GM12878 (cell line): ENCODE results near the gene LIM2. TPM values are rescaled to one million over a fixed set of nuclear protein-coding genes. Genes with fewer than 3 reads are reported as not detected.
A peak's percentile ranks its signal among the peaks of the same experiment; 100 is the strongest.

Source experiments
- BCL11A ChIP-seq: IDR thresholded peaks from 2 replicates; pipeline ENCODE4 v1.6.1; 2011; ENCODE audit warnings: low read depth, low read length
- E2F4 ChIP-seq: IDR thresholded peaks from 2 replicates; pipeline ENCODE4 v1.6.1; 2012; ENCODE audit warnings: low read depth, low read length, improper control_type of control experiment
- HDAC2 ChIP-seq: fragments of 200-600 bp; sonication (generic); IDR thresholded peaks from 2 replicates; pipeline ENCODE4 v1.6.1; 2017
- NFXL1 ChIP-seq: fragments of 450-650 bp; IDR thresholded peaks from 2 replicates; pipeline ENCODE4 v1.6.1; 2017; ENCODE audit warnings: antibody characterized with exemption, mild to moderate bottlenecking, borderline replicate concordance
- PML ChIP-seq: IDR thresholded peaks from 2 replicates; pipeline ENCODE4 v1.6.1; 2012; ENCODE audit warnings: low read length, inconsistent platforms
- POLR2A ChIP-seq: IDR thresholded peaks from 2 replicates; pipeline ENCODE4 v1.6.1; 2011; ENCODE audit warnings: low read depth, mild to moderate bottlenecking, low read length
- POLR2AphosphoS5 ChIP-seq: IDR thresholded peaks from 2 replicates; pipeline ENCODE4 v1.6.1; 2011; ENCODE audit warnings: mild to moderate bottlenecking, low read length, inconsistent platforms
- POU2F2 ChIP-seq: IDR thresholded peaks from 3 replicates; pipeline ENCODE4 v1.6.1; 2011; ENCODE audit warnings: low read depth, mild to moderate bottlenecking, low read length, borderline replicate concordance
- SMC3 ChIP-seq: IDR thresholded peaks from 2 replicates; pipeline ENCODE4 v1.6.1; 2011; ENCODE audit warnings: low read length, improper control_type of control experiment, borderline replicate concordance
- ZNF384 ChIP-seq: IDR thresholded peaks from 2 replicates; pipeline ENCODE4 v1.6.1; 2012; ENCODE audit warnings: low read depth, mild to moderate bottlenecking, low read length, improper control_type of control experiment, borderline replicate concordance
- polyA plus RNA-seq, 11 experiments: library from polyadenylated mRNA; depleted of rRNA in 4 of 11; unstranded in 6 of 11; stranded (reverse) in 5 of 11; fragments of >200 nt; fragmentation: Nextera tagmentation in 4 of 11; fragmentation: Illumina TruSeq in 1 of 11; extraction: Ambion mirVana in 4 of 11; extraction: Trizol in 1 of 11; gene quantifications; 1 replicate in 1 of 11; 2 replicates in 10 of 11; pipeline versions ENCODE4 v1.2.1 to v1.2.3, GENCODE V29; 2011 to 2016; ENCODE audit warnings: inconsistent platforms in 2 of 11, missing spikeins in 2 of 11, low read depth in 1 of 11
- total RNA-seq, 4 experiments: library from RNA; depleted of rRNA in 3 of 4; stranded (reverse); fragments of >200 nt in 3 of 4; fragmentation: Illumina TruSeq in 1 of 4; extraction: Trizol in 1 of 4; gene quantifications; 2 replicates each; pipeline versions ENCODE4 v1.2.1 to v1.2.3, GENCODE V29; 2013 to 2021
- TF ChIP-seq, protein P1 (sequence below): fragments of 450-650 bp; formaldehyde crosslinking; IDR thresholded peaks from 2 replicates; pipeline ENCODE4 v1.4.0; 2020; ENCODE audit warnings: mild to moderate bottlenecking, moderate library complexity
- TF ChIP-seq, protein P2 (sequence below): fragments of 450-650 bp; IDR thresholded peaks from 2 replicates; pipeline ENCODE4 v1.6.1; 2016; ENCODE audit warnings: mild to moderate bottlenecking, moderate library complexity, borderline replicate concordance
- TF ChIP-seq, protein P3 (sequence below): fragments of 450-650 bp; conservative IDR thresholded peaks from 2 replicates; pipeline ENCODE4 v1.6.1; 2017; ENCODE audit warnings: mild to moderate bottlenecking, moderate library complexity
- TF ChIP-seq, protein P4 (sequence below): IDR thresholded peaks from 2 replicates; pipeline ENCODE4 v1.6.1; 2012; ENCODE audit warnings: mild to moderate bottlenecking, low read depth, low read length

The LIM2 gene
- total and polyA plus RNA-seq, 10 of the 15 experiments (the other 5 are each of a cell fraction or from before 2014, with no cell fraction given) = not detected

DNA sequence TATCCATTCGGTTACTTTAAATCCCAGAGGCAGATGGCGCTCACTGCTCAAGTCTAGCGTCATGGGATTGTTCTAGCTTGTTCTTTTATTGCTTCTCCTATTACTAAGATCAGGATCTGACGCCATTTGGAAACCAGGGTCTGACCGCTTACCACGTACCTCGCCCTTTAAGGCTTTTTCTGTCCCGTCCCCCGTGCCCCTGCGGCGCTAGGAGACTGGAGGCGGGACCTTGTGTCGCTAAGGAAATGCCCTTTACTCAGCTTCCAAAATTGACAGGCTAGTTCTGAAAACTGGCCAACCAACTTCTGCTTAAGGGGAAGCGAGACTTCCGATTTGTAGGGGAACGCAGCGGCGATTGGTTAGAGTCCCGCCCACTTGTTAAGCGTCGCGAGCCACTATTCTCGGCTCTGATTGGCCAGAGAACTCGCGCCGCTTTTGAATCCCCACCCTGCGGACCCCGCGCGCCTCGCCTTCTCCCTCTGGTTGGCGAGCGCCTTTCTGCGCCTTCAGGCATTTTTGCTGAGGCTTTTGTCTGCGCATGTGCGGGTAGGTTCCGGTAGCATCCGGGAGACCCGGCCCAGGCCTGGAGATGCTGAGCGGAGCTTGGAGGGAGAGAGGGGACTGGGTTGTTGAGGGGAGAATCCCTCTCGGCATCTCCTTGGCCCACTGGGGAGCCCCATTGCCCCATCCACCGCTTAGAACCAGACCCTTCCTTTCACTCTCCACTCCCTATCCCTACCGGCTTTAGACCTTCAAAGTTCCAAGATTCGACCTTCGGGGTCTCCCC lies 6.5 kb upstream of the LIM2 start (continued):
- TF ChIP-seq, protein P1, sequence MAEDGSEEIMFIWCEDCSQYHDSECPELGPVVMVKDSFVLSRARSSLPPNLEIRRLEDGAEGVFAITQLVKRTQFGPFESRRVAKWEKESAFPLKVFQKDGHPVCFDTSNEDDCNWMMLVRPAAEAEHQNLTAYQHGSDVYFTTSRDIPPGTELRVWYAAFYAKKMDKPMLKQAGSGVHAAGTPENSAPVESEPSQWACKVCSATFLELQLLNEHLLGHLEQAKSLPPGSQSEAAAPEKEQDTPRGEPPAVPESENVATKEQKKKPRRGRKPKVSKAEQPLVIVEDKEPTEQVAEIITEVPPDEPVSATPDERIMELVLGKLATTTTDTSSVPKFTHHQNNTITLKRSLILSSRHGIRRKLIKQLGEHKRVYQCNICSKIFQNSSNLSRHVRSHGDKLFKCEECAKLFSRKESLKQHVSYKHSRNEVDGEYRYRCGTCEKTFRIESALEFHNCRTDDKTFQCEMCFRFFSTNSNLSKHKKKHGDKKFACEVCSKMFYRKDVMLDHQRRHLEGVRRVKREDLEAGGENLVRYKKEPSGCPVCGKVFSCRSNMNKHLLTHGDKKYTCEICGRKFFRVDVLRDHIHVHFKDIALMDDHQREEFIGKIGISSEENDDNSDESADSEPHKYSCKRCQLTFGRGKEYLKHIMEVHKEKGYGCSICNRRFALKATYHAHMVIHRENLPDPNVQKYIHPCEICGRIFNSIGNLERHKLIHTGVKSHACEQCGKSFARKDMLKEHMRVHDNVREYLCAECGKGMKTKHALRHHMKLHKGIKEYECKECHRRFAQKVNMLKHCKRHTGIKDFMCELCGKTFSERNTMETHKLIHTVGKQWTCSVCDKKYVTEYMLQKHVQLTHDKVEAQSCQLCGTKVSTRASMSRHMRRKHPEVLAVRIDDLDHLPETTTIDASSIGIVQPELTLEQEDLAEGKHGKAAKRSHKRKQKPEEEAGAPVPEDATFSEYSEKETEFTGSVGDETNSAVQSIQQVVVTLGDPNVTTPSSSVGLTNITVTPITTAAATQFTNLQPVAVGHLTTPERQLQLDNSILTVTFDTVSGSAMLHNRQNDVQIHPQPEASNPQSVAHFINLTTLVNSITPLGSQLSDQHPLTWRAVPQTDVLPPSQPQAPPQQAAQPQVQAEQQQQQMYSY = no peak
- TF ChIP-seq POLR2A = peak; percentile 83
- TF ChIP-seq, protein P2, sequence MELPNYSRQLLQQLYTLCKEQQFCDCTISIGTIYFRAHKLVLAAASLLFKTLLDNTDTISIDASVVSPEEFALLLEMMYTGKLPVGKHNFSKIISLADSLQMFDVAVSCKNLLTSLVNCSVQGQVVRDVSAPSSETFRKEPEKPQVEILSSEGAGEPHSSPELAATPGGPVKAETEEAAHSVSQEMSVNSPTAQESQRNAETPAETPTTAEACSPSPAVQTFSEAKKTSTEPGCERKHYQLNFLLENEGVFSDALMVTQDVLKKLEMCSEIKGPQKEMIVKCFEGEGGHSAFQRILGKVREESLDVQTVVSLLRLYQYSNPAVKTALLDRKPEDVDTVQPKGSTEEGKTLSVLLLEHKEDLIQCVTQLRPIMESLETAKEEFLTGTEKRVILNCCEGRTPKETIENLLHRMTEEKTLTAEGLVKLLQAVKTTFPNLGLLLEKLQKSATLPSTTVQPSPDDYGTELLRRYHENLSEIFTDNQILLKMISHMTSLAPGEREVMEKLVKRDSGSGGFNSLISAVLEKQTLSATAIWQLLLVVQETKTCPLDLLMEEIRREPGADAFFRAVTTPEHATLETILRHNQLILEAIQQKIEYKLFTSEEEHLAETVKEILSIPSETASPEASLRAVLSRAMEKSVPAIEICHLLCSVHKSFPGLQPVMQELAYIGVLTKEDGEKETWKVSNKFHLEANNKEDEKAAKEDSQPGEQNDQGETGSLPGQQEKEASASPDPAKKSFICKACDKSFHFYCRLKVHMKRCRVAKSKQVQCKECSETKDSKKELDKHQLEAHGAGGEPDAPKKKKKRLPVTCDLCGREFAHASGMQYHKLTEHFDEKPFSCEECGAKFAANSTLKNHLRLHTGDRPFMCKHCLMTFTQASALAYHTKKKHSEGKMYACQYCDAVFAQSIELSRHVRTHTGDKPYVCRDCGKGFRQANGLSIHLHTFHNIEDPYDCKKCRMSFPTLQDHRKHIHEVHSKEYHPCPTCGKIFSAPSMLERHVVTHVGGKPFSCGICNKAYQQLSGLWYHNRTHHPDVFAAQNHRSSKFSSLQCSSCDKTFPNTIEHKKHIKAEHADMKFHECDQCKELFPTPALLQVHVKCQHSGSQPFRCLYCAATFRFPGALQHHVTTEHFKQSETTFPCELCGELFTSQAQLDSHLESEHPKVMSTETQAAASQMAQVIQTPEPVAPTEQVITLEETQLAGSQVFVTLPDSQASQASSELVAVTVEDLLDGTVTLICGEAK = peak; percentile 88; the same call in 1 of the 2 replicates
- TF ChIP-seq NFXL1 = no peak
- peak; percentile 75; the same call in 1 of the 2 replicates for TF ChIP-seq HDAC2
- TF ChIP-seq, protein P3, sequence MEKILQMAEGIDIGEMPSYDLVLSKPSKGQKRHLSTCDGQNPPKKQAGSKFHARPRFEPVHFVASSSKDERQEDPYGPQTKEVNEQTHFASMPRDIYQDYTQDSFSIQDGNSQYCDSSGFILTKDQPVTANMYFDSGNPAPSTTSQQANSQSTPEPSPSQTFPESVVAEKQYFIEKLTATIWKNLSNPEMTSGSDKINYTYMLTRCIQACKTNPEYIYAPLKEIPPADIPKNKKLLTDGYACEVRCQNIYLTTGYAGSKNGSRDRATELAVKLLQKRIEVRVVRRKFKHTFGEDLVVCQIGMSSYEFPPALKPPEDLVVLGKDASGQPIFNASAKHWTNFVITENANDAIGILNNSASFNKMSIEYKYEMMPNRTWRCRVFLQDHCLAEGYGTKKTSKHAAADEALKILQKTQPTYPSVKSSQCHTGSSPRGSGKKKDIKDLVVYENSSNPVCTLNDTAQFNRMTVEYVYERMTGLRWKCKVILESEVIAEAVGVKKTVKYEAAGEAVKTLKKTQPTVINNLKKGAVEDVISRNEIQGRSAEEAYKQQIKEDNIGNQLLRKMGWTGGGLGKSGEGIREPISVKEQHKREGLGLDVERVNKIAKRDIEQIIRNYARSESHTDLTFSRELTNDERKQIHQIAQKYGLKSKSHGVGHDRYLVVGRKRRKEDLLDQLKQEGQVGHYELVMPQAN = peak; percentile 99
- peak; percentile 22; the same call in 1 of the 2 replicates for TF ChIP-seq SMC3
- TF ChIP-seq ZNF384 = no peak
- peak; percentile 97 for TF ChIP-seq E2F4
- TF ChIP-seq POLR2AphosphoS5 = peak; percentile 73
- TF ChIP-seq POU2F2 = peak; percentile 38; the same call in 1 of the 3 replicates
- TF ChIP-seq, protein P4, sequence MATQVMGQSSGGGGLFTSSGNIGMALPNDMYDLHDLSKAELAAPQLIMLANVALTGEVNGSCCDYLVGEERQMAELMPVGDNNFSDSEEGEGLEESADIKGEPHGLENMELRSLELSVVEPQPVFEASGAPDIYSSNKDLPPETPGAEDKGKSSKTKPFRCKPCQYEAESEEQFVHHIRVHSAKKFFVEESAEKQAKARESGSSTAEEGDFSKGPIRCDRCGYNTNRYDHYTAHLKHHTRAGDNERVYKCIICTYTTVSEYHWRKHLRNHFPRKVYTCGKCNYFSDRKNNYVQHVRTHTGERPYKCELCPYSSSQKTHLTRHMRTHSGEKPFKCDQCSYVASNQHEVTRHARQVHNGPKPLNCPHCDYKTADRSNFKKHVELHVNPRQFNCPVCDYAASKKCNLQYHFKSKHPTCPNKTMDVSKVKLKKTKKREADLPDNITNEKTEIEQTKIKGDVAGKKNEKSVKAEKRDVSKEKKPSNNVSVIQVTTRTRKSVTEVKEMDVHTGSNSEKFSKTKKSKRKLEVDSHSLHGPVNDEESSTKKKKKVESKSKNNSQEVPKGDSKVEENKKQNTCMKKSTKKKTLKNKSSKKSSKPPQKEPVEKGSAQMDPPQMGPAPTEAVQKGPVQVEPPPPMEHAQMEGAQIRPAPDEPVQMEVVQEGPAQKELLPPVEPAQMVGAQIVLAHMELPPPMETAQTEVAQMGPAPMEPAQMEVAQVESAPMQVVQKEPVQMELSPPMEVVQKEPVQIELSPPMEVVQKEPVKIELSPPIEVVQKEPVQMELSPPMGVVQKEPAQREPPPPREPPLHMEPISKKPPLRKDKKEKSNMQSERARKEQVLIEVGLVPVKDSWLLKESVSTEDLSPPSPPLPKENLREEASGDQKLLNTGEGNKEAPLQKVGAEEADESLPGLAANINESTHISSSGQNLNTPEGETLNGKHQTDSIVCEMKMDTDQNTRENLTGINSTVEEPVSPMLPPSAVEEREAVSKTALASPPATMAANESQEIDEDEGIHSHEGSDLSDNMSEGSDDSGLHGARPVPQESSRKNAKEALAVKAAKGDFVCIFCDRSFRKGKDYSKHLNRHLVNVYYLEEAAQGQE = no peak
- peak; percentile 35; the same call in 1 of the 2 replicates for TF ChIP-seq BCL11A
- TF ChIP-seq PML = no peak
